Suprapubic skin (tissue), 4 donors: ENCODE measurements around the gene SLC39A13.

Experiments
- CTCF ChIP-seq, 2 donors: fragments of 200-600 bp in 1 of 2; fragments of 450-650 bp in 1 of 2; sonication (generic) in 1 of 2; IDR thresholded peaks; one replicate each; pipeline ENCODE4 v1.5.1; 2016 to 2019; ENCODE audit warnings: antibody characterized with exemption in 2 of 2, mild to moderate bottlenecking in 1 of 2, moderate library complexity in 1 of 2
- EP300 ChIP-seq: sonication (generic); formaldehyde crosslinking; IDR thresholded peaks from one replicate; pipeline ENCODE4 v1.6.1; 2017; ENCODE audit warnings: antibody characterized with exemption
- POLR2A ChIP-seq, 2 donors: fragments of 450-650 bp; IDR thresholded peaks; one replicate each; pipeline ENCODE4 v1.6.1; 2017; ENCODE audit warnings: antibody characterized with exemption in 2 of 2, mild to moderate bottlenecking in 2 of 2, moderate library complexity in 2 of 2
- POLR2AphosphoS5 ChIP-seq, 3 donors: sonication (generic); formaldehyde crosslinking; IDR thresholded peaks; one replicate each; pipeline ENCODE4 v1.6.1; 2017; ENCODE audit warnings: antibody characterized with exemption in 3 of 3

- TF ChIP-seq POLR2AphosphoS5 (IDR thresholded peaks at IDR 0.05): no peak
- TF ChIP-seq CTCF (IDR thresholded peaks at IDR 0.05): no peak
- no peak for TF ChIP-seq EP300
- TF ChIP-seq POLR2A (IDR thresholded peaks at IDR 0.05): no peak
Measured at GRCh38 chr11:47398011-47398410, 10.4 kb upstream of the SLC39A13 start.
